HepG2 (cell line): ENCODE data around the gene LDB3. TPM values are rescaled to one million over a fixed set of nuclear protein-coding genes. Genes with fewer than 3 reads are reported as not detected.

Experiments used
- CBX1 ChIP-seq: IDR thresholded peaks from one replicate; pipeline ENCODE4 v1.6.1; 2016; ENCODE audit warnings: antibody characterized with exemption, low read depth
- FOXK1 ChIP-seq: sonication (generic); formaldehyde crosslinking; IDR thresholded peaks from 2 replicates; pipeline ENCODE4 v1.4.0; 2020; ENCODE audit warnings: low read depth, missing genetic modification reagents, borderline replicate concordance
- HDAC1 ChIP-seq: sonication (generic); formaldehyde crosslinking; IDR thresholded peaks from 2 replicates; pipeline ENCODE4 v1.5.1; 2020; ENCODE audit warnings: mild to moderate bottlenecking, missing genetic modification reagents
- HHEX ChIP-seq: IDR thresholded peaks from 2 replicates; pipeline ENCODE4 v1.6.1; 2016; ENCODE audit warnings: control low read depth
- MEIS1 ChIP-seq: sonication (generic); formaldehyde crosslinking; IDR thresholded peaks from 2 replicates; pipeline ENCODE4 v1.9.0; 2021; ENCODE audit warnings: mild to moderate bottlenecking, missing genetic modification reagents, moderate library complexity, borderline replicate concordance
- MLX ChIP-seq: IDR thresholded peaks from 2 replicates; pipeline ENCODE4 v1.6.1; 2016
- NR2C2 ChIP-seq: sonication (generic); formaldehyde crosslinking; IDR thresholded peaks from 2 replicates; pipeline ENCODE4 v1.4.0; 2020; ENCODE audit warnings: missing genetic modification reagents, mild to moderate bottlenecking, moderate library complexity, borderline replicate concordance
- REL ChIP-seq: sonication (generic); formaldehyde crosslinking; conservative IDR thresholded peaks from 2 replicates; pipeline ENCODE4 v1.8.0; 2022; ENCODE audit warnings: mild to moderate bottlenecking, missing genetic modification reagents, moderate library complexity
- RXRB ChIP-seq: IDR thresholded peaks from 2 replicates; pipeline ENCODE4 v1.6.1; 2016; ENCODE audit warnings: borderline replicate concordance, missing genetic modification reagents, missing compliant biosample characterization
- SIN3A ChIP-seq: IDR thresholded peaks from 2 replicates; pipeline ENCODE4 v1.6.1; 2011; ENCODE audit warnings: low read depth, mild to moderate bottlenecking, control low read depth, low read length, borderline replicate concordance
- TBX3 ChIP-seq: fragments of 450-650 bp; IDR thresholded peaks from 2 replicates; pipeline ENCODE4 v1.6.1; 2017; ENCODE audit warnings: antibody characterized with exemption, mild to moderate bottlenecking, inconsistent platforms, borderline replicate concordance
- ZBTB4 ChIP-seq: sonication (generic); formaldehyde crosslinking; IDR thresholded peaks from 2 replicates; pipeline ENCODE4 v1.4.0; 2020; ENCODE audit warnings: missing genetic modification reagents, mild to moderate bottlenecking, borderline replicate concordance
- ZNF121 ChIP-seq: sonication (generic); formaldehyde crosslinking; IDR thresholded peaks from 2 replicates; pipeline ENCODE4 v1.5.0; 2020; ENCODE audit warnings: mild to moderate bottlenecking, missing genetic modification reagents
- ZNF44 ChIP-seq: sonication (generic); formaldehyde crosslinking; IDR thresholded peaks from 2 replicates; pipeline ENCODE4 v1.5.1; 2020; ENCODE audit warnings: mild to moderate bottlenecking, missing genetic modification reagents
- ZNF503 ChIP-seq: sonication (generic); formaldehyde crosslinking; IDR thresholded peaks from 2 replicates; pipeline ENCODE4 v1.4.0; 2020; ENCODE audit warnings: missing genetic modification reagents
- ZNF558 ChIP-seq: sonication (generic); formaldehyde crosslinking; IDR thresholded peaks from 2 replicates; pipeline ENCODE4 v1.9.0; 2022; ENCODE audit warnings: mild to moderate bottlenecking, missing genetic modification reagents, borderline replicate concordance
- ZNF670 ChIP-seq: sonication (generic); formaldehyde crosslinking; IDR thresholded peaks from 2 replicates; pipeline ENCODE4 v1.8.0; 2022; ENCODE audit warnings: mild to moderate bottlenecking, missing genetic modification reagents, borderline replicate concordance
- ZNF703 ChIP-seq: sonication (generic); formaldehyde crosslinking; IDR thresholded peaks from 2 replicates; pipeline ENCODE4 v1.5.1; 2020; ENCODE audit warnings: missing genetic modification reagents, mild to moderate bottlenecking, moderate library complexity, borderline replicate concordance
- ZNF782 ChIP-seq: sonication (generic); formaldehyde crosslinking; IDR thresholded peaks from 2 replicates; pipeline ENCODE4 v1.4.0; 2020; ENCODE audit warnings: missing genetic modification reagents, mild to moderate bottlenecking, borderline replicate concordance
- polyA plus RNA-seq, 8 experiments: library from polyadenylated mRNA; depleted of rRNA in 3 of 8; stranded (reverse) in 7 of 8; unstranded in 1 of 8; fragments of >200 nt; fragmentation: Illumina TruSeq in 4 of 8; extraction: Trizol in 4 of 8; gene quantifications; 2 replicates each; pipeline versions ENCODE4 v1.2.1 to v1.2.3, GENCODE V29; 2011 to 2016; ENCODE audit warnings: low read depth in 4 of 8, missing spikeins in 1 of 8, mixed read lengths in 1 of 8; ENCODE audit not compliant: insufficient read depth in 1 of 8
- total RNA-seq, 5 experiments: library from RNA; depleted of rRNA; stranded (reverse); fragments of >200 nt; fragmentation: Illumina TruSeq; extraction: Trizol; gene quantifications; 2 replicates each; pipeline ENCODE4 v1.2.3, GENCODE V29; 2016; ENCODE audit warnings: low read depth in 1 of 5
- TF ChIP-seq, protein P1 (sequence below): sonication (generic); formaldehyde crosslinking; IDR thresholded peaks from 2 replicates; pipeline ENCODE4 v1.4.0; 2020; ENCODE audit warnings: missing genetic modification reagents

LDB3 gene
- total and polyA plus RNA-seq, 2 of the 13 experiments (the other 11 are each of a cell fraction or from before 2014, with no cell fraction given): not detected

GRCh38 chr10:86775056-86775869 is 107.0 kb downstream of the LDB3 start (continued):
- peak; percentile 95 for TF ChIP-seq FOXK1 (CRISPR knock-in tag)
- peak; percentile 87 for TF ChIP-seq RXRB (CRISPR knock-in tag)
- TF ChIP-seq CBX1: no peak
- TF ChIP-seq NR2C2: peak; percentile 19; the same call in 1 of the 2 replicates
- peak; percentile 85 for TF ChIP-seq TBX3
- TF ChIP-seq ZNF44 (CRISPR knock-in tag): no peak
- peak; percentile 89; the same call in 1 of the 2 replicates for TF ChIP-seq SIN3A
- TF ChIP-seq MLX (CRISPR knock-in tag): peak; percentile 70; the same call in 1 of the 2 replicates
- TF ChIP-seq ZNF703 (CRISPR knock-in tag): no peak
- TF ChIP-seq REL: no peak
- TF ChIP-seq, protein P1, sequence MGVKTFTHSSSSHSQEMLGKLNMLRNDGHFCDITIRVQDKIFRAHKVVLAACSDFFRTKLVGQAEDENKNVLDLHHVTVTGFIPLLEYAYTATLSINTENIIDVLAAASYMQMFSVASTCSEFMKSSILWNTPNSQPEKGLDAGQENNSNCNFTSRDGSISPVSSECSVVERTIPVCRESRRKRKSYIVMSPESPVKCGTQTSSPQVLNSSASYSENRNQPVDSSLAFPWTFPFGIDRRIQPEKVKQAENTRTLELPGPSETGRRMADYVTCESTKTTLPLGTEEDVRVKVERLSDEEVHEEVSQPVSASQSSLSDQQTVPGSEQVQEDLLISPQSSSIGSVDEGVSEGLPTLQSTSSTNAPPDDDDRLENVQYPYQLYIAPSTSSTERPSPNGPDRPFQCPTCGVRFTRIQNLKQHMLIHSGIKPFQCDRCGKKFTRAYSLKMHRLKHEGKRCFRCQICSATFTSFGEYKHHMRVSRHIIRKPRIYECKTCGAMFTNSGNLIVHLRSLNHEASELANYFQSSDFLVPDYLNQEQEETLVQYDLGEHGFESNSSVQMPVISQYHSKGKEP: no peak
- peak; percentile 94 for TF ChIP-seq HDAC1 (CRISPR knock-in tag)
- no peak for TF ChIP-seq ZNF558 (CRISPR knock-in tag)
- TF ChIP-seq ZNF782: no peak
- TF ChIP-seq ZNF503 (CRISPR knock-in tag): peak; percentile 95
- no peak for TF ChIP-seq ZBTB4 (CRISPR knock-in tag)
- peak; percentile 92; the same call in 1 of the 2 replicates for TF ChIP-seq ZNF670 (CRISPR knock-in tag)
- TF ChIP-seq HHEX: peak; percentile 97
- TF ChIP-seq ZNF121 (CRISPR knock-in tag): no peak
- TF ChIP-seq MEIS1 (CRISPR knock-in tag): peak; percentile 98
